GM15510 (cell line): ENCODE results near the gene RUSC2.

ENCODE experiments used
- POLR2A ChIP-seq: IDR thresholded peaks from 3 replicates; pipeline ENCODE4 v1.6.1; 2011; ENCODE audit warnings: borderline replicate concordance; ENCODE audit not compliant: insufficient read length; ENCODE audit errors: extremely low read depth

The RUSC2 gene

DNA sequence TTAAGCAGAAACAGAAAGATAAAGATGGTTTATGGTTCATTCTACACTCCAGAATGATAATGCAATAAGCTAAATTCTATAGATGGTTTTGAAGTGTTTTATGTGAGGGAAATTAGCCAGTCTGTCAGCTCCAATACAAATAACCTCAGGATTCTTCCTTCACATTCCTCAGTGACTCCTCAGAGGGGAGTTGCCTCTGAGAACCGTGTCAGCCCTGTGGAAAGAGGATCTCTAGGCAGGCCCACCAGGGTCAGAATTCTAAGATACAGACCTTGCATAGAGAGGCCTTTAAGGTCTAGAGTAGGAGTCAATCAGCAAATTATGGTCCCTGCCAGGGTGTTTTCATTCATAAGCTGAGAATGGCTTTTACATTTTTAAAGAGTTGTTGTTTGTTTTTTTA lies 26.6 kb downstream of the RUSC2 start:
- no peak for TF ChIP-seq POLR2A

DNA sequence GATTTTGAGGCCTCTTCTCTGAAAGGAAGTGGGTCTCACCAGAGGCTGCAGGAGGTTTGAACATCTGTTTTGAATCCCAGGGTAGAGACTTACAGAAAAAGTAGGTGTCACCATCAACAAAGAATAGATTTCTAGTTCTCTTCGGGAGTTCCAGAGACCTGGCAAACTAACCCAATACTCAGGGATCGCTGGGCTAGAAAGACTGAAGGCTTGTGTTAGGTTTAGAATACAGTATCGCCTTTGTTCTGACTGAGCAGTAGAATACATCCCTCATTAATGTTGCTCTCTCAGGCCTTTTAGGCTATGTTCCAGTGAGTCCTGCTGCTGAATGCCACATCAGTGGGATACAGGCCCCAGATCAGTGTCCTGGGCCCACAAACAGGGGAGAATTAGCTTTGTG lies 27.2 kb downstream of the RUSC2 start:
- no peak for TF ChIP-seq POLR2A

DNA sequence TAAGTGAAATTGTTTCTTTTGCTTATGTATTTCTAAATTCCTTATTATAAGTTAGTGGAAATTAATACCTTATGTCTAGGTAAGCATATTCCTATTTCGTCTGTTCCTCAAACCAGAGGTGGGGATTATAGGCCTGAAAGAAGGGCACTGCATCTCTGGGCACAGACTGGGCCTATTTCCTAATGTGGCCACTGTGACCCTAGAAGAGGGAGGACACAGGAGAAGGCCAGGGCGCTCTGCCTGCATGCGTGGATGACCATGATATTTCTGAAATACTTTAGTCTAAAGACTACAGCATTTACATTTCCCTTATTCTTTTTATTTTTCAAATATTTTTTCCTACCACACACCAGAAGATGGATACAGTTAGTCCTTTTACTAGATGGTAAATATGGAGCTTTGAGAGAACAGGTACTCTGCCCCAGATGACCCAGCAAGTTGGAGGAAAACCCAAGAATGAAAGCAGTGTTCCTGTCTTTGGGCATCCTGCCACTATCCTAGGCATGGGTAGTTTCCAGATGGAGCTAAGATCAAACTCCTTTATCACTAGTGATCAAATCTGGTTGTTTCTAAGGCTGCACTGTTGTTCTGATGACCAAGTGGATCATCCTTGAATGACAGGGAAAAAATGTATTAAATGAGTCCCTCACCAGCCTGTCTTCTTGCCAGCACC lies 27.8 kb downstream of the RUSC2 start:
- no peak for TF ChIP-seq POLR2A

DNA sequence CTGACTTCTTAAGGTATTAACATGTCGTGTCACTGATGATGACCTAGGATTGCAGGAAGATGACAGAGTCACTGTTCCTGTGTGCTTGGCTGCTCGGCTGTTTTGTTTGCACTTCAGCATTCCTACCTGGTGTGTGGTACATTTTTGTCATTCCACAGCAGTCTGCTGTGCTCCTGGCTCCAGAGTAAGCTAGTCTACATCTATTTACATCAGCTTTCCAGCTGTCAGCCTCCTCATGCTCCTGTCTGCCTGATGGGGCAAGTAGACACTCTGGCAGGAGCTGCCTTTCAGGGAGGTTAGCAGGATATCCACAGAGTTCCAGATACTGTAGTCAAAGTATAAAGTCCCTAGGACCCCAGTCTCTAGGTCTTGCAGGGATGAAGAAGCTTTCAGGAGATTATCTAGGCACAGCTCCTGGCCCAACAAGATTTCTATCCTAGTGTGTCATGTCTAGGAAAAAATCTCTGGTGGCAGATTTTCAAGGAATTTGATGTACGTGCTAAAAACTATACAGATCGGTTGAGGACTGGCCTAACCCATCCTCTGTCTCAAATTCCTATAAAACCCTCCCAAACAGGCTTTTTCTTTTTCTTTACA lies 28.4 kb downstream of the RUSC2 start:
- TF ChIP-seq POLR2A: no peak

DNA sequence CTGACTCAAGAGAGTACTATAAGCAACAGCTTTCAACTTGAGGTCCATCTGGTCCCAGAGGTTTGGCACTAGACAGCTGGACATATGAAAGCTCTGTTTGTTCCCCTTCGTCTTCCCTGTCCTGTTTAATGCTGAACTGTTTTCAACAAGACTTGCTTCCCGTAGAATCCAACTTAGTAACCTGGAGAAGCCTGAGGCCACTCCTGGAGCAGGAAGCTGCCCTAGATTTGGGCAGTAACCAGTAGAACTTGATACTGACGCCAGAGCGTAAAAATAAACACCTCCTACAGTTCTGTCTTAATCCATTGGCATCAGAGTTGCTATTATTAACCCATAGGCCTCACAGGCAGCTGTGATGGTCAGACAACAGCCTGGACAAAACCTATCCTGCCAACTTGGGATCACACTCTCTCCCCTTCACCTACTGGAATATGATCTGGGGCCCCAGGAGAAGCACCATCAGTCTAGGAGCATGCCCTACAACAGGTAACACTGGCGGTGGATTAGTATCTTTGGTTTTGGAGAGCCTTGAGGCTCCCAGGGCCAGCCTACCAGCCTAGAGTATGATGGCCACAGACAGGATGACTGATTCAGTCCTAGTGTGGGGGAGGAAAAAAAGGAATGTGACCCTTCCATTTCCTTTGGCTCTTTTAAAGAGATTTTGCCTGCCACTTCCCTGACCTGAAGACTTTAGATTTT lies 29.2 kb downstream of the RUSC2 start:
- no peak for TF ChIP-seq POLR2A

GRCh38 chr9:35519692-35520363 lies 29.9 kb downstream of the RUSC2 start:
- no peak for TF ChIP-seq POLR2A

GRCh38 chr9:35520364-35520710 lies 30.4 kb downstream of the RUSC2 start:
- TF ChIP-seq POLR2A: no peak

- no peak for TF ChIP-seq POLR2A
These were observed 31.8 kb downstream of the RUSC2 start for GRCh38 chr9:35521708-35522107.

GRCh38 chr9:35522187-35522586 lies 32.3 kb downstream of the RUSC2 start:
- TF ChIP-seq POLR2A: no peak

DNA sequence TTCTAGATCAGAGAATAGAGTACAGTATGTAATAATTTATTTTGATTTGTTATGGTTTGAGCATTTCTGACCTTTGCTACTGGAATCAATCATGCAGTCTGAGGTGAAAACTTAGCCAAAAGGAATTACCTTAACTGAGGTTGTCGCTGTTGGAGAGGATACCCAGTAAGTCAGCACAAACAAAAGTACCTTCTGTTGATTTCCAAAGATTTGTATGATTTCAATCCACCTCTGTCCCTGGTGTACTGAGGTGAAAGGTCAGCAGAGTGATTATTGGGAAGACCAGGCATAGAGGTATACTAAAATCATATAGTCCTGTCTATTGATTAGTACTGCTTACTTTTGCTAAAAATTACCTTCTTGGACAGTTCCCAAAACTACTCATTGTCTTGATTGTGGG lies 32.8 kb downstream of the RUSC2 start:
- no peak for TF ChIP-seq POLR2A

DNA sequence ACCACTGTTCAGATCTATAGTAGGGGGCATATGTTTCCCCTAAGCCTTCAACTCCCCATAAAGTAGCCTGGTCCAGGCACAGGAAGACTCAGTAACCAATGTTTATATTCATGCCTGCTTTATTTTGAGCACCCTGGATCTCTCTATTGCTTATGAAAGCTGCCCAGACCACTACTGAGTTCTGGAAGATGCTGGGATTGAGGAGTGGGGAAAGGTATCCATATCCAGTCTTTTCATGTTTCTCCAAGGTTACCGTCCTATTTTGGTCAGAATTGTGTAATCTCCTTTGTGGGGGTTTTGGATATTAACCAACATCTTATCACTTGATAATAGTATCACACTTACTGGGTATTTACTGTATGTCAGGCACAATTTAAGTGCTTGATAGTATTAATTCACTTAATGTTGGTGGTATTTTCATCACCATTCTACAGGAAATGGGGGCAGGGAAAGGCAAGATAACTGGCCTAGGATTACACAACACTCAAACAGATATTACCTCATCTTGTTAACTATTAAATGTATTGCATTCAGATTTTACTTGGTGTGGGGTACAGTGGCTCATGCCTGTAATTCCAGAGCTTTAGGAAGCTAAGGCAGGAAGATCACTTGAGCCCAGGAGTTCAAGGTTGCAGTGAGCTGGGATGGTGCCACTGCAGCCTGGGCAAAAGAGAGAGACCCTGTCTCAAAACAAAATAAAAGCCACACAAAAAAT lies 36.3 kb downstream of the RUSC2 start:
- no peak for TF ChIP-seq POLR2A

DNA sequence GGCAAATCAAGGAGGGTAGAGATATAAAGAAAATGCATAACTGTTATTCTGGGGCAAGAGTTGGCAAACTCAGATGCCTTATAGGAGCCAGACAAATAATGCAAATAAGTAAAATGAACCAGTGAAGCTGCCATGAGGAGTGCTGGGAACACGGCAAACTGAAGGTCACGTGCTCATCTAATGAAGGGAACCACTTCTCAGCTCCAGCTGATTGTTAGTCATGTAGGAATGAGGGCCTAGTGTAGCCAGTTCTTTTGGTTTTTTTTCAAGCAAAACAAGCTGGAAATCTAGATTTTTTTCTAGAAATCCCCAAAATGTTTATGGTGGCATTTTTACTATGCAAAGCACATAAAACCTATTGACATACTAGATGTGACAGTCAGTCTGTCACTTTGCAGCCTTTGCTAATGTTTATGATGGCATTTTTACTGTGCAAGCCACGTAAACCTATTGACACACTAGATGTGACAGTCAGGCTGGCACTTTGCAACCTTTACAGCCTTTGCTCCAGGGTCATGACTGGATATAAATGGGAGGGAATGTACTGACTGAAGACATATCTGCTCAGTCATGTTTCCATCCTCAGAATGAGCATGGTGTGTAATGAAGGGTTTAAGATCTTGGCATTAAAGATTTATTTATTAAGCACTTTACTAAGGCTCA lies 39.4 kb downstream of the RUSC2 start:
- TF ChIP-seq POLR2A: no peak

- TF ChIP-seq POLR2A: no peak
These were observed 43.5 kb downstream of the RUSC2 start for GRCh38 chr9:35533398-35533797.

- TF ChIP-seq POLR2A: no peak
These were observed 48.0 kb downstream of the RUSC2 start for GRCh38 chr9:35537913-35538312.
